HepG2 (cell line): ENCODE results near the gene TLCD5. TPM values are rescaled to one million over a fixed set of nuclear protein-coding genes. Genes with fewer than 3 reads are reported as not detected.
A peak's percentile ranks its signal among the peaks of the same experiment; 100 is the strongest.

ENCODE experiments used
- AKAP8 ChIP-seq: sonication (generic); formaldehyde crosslinking; IDR thresholded peaks from 2 replicates; pipeline ENCODE4 v1.5.1; 2020; ENCODE audit warnings: mild to moderate bottlenecking, missing genetic modification reagents
- CENPBD1 ChIP-seq: sonication (generic); formaldehyde crosslinking; IDR thresholded peaks from 2 replicates; pipeline ENCODE4 v1.8.0; 2022; ENCODE audit warnings: missing genetic modification reagents, low read depth, mild to moderate bottlenecking, borderline replicate concordance
- FLYWCH1 ChIP-seq: sonication (generic); formaldehyde crosslinking; IDR thresholded peaks from 2 replicates; pipeline ENCODE4 v1.8.1; 2023; ENCODE audit warnings: mild to moderate bottlenecking, missing genetic modification reagents
- JDP2 ChIP-seq: sonication (generic); formaldehyde crosslinking; IDR thresholded peaks from 2 replicates; pipeline ENCODE4 v1.8.1; 2022; ENCODE audit warnings: missing genetic modification reagents, borderline replicate concordance
- MLXIP ChIP-seq: sonication (generic); formaldehyde crosslinking; IDR thresholded peaks from 2 replicates; pipeline ENCODE4 v1.9.0; 2021; ENCODE audit warnings: missing genetic modification reagents, borderline replicate concordance
- PHB2 ChIP-seq: fragments of 450-650 bp; IDR thresholded peaks from 2 replicates; pipeline ENCODE4 v1.6.1; 2018; ENCODE audit not compliant: partially characterized antibody
- SETDB1 ChIP-seq: sonication (generic); formaldehyde crosslinking; IDR thresholded peaks from 2 replicates; pipeline ENCODE4 v1.5.1; 2020; ENCODE audit warnings: missing genetic modification reagents, mild to moderate bottlenecking, borderline replicate concordance
- TGIF2 ChIP-seq: IDR thresholded peaks from 2 replicates; pipeline ENCODE4 v1.6.1; 2016; ENCODE audit warnings: control low read depth, missing compliant biosample characterization
- ZNF205 ChIP-seq: IDR thresholded peaks from 2 replicates; pipeline ENCODE4 v1.6.1; 2018; ENCODE audit warnings: missing biosample characterization, missing genetic modification reagents
- ZNF318 ChIP-seq: sonication (generic); formaldehyde crosslinking; IDR thresholded peaks from 2 replicates; pipeline ENCODE4 v1.4.0; 2020; ENCODE audit warnings: mild to moderate bottlenecking, missing genetic modification reagents
- ZNF430 ChIP-seq: sonication (generic); formaldehyde crosslinking; IDR thresholded peaks from 2 replicates; pipeline ENCODE4 v1.9.0; 2021; ENCODE audit warnings: mild to moderate bottlenecking, missing genetic modification reagents
- ZNF558 ChIP-seq: sonication (generic); formaldehyde crosslinking; IDR thresholded peaks from 2 replicates; pipeline ENCODE4 v1.9.0; 2022; ENCODE audit warnings: mild to moderate bottlenecking, missing genetic modification reagents, borderline replicate concordance
- ZNF703 ChIP-seq: sonication (generic); formaldehyde crosslinking; IDR thresholded peaks from 2 replicates; pipeline ENCODE4 v1.5.1; 2020; ENCODE audit warnings: missing genetic modification reagents, mild to moderate bottlenecking, moderate library complexity, borderline replicate concordance
- ZNF841 ChIP-seq: sonication (generic); formaldehyde crosslinking; IDR thresholded peaks from 2 replicates; pipeline ENCODE4 v1.8.1; 2023; ENCODE audit warnings: missing genetic modification reagents, borderline replicate concordance
- polyA plus RNA-seq, 8 experiments: library from polyadenylated mRNA; depleted of rRNA in 3 of 8; stranded (reverse) in 7 of 8; unstranded in 1 of 8; fragments of >200 nt; fragmentation: Illumina TruSeq in 4 of 8; extraction: Trizol in 4 of 8; gene quantifications; 2 replicates each; pipeline versions ENCODE4 v1.2.1 to v1.2.3, GENCODE V29; 2011 to 2016; ENCODE audit warnings: low read depth in 4 of 8, missing spikeins in 1 of 8, mixed read lengths in 1 of 8; ENCODE audit not compliant: insufficient read depth in 1 of 8
- total RNA-seq, 5 experiments: library from RNA; depleted of rRNA; stranded (reverse); fragments of >200 nt; fragmentation: Illumina TruSeq; extraction: Trizol; gene quantifications; 2 replicates each; pipeline ENCODE4 v1.2.3, GENCODE V29; 2016; ENCODE audit warnings: low read depth in 1 of 5

The TLCD5 gene
- total and polyA plus RNA-seq, 2 of the 13 experiments (the other 11 are each of a cell fraction or from before 2014, with no cell fraction given), result 6.1 to 7.6 TPM

GRCh38 chr11:120335908-120336640 lies 11.0 kb downstream of the TLCD5 start, which contains the start of gene ARHGEF12 (continued):
- TF ChIP-seq FLYWCH1 (CRISPR knock-in tag), result no peak
- 0 out of 2 replicates have a peak, but pooled peaks have one; percentile 55 for TF ChIP-seq CENPBD1 (CRISPR knock-in tag)
- TF ChIP-seq SETDB1, result no peak
- peak; percentile 68; the same call in 1 of the 2 replicates for TF ChIP-seq ZNF841 (CRISPR knock-in tag)
- no peak for TF ChIP-seq PHB2
- TF ChIP-seq TGIF2 (CRISPR knock-in tag), result 0 out of 2 replicates have a peak, but pooled peaks have one; percentile 44
- no peak; the same call in 1 of the 2 replicates for TF ChIP-seq MLXIP (CRISPR knock-in tag)
- peak; percentile 72; the same call in 1 of the 2 replicates for TF ChIP-seq ZNF558 (CRISPR knock-in tag)
- TF ChIP-seq AKAP8 (CRISPR knock-in tag), result no peak
- TF ChIP-seq ZNF205 (CRISPR knock-in tag), result peak; percentile 79; the same call in 1 of the 2 replicates
- TF ChIP-seq ZNF318, result no peak
- TF ChIP-seq JDP2 (CRISPR knock-in tag), result peak; percentile 45; the same call in 1 of the 2 replicates
- peak; percentile 85 for TF ChIP-seq ZNF430 (CRISPR knock-in tag)
- no peak for TF ChIP-seq ZNF703 (CRISPR knock-in tag)
